HG03159 (cell line): ENCODE measurements around the gene PADI2.

Source experiments
- ATAC-seq: cut with Tn5 transposase; IDR thresholded peaks from one replicate; pipeline ENCODE4 v1.9.1; 2021; ENCODE audit warnings: mild to moderate bottlenecking, moderate library complexity; ENCODE audit not compliant: unreplicated experiment

Gene PADI2

DNA sequence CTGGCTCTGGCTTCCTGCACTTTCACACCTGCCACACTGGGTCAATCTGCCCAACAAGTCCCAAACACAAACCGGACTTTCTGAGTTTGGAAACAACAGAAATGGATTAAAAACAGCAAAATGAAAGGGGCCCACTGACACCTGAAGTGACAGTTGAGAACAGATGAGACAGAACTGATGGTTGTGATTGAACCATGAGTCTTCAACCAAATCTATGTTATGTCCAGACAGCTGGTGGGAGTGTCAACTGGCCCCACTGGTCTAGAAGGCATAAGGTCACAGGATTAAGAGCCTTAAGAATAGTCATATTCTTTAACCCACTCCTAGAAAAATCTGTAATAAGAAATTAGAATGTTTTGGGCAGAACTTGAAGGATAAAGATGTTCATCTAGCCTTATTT lies 94.5 kb downstream of the PADI2 start:
- ATAC-seq, result no peak

DNA sequence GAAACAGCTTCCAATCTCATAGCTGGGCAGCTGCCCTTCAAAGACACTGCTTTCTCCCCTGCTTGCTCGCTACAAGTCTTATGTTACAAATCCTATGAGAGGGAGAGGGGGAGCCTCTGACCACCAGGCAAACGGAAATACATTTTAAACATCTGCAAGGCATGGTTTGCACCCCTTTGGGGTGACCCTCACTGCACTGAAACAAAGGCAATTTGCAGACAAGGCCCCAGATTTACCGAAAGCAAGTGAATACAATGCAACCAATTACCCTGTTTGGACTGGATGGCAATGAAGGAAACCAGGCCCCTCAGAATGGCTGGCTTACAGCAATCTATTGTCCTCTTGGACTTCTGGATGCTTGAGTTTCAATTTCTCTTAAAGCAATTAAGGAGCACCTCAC lies 95.7 kb downstream of the PADI2 start:
- ATAC-seq, result no peak

DNA sequence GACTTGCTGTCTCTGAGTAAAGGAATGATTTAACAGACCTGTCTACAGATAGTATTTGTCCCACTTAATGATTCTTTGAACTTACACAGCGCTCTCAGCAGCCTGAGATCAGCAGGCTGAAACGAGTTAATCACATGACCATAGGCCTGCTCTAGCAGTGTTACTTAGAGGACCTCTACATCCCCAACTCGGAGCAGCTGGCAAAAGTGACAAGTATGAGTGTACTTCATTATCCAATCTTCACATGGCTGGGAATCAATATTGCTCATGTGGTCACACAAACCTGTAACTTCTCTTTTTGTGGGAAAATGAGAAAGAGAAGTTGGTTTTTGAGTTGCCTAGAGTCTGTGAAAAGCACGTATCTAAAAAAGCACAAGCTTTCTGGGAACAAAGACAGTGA lies 96.1 kb downstream of the PADI2 start:
- no peak for ATAC-seq

DNA sequence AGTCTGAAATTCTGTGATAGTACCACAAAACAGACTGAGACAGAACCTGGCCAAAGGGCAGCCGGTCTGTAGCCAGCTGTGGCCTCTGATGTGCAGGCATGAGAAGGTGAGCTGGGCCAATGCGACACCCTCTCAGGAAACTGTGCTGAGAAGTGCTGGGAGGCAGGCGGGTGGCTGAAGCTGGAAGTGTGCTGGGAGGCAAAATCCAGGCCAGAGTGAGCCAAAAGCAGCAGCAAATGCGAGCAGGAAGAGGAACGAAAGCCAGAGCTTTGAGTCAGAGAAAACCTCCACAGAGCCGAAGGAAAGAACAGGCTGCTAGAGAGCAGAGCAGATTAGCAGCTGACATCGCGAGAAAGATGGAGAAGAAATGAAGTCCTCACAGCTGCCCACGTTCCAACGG lies 97.4 kb downstream of the PADI2 start:
- ATAC-seq, result no peak

GRCh38 chr1:17020502-17020901 lies 98.7 kb downstream of the PADI2 start:
- no peak for ATAC-seq

GRCh38 chr1:17018849-17019248 lies 100.4 kb downstream of the PADI2 start:
- no peak for ATAC-seq

GRCh38 chr1:17017435-17017834 lies 101.8 kb downstream of the PADI2 start:
- ATAC-seq, result no peak
